ENCODE data around the gene CMTM7. TPM values are rescaled to one million over a fixed set of nuclear protein-coding genes. Genes with fewer than 3 reads are reported as not detected.

CMTM7 gene
- total and polyA plus RNA-seq, 10 of the 15 experiments (the other 5 are each of a cell fraction or from before 2014, with no cell fraction given), result 3.7 to 36.4 (median 14.7) TPM

DNA sequence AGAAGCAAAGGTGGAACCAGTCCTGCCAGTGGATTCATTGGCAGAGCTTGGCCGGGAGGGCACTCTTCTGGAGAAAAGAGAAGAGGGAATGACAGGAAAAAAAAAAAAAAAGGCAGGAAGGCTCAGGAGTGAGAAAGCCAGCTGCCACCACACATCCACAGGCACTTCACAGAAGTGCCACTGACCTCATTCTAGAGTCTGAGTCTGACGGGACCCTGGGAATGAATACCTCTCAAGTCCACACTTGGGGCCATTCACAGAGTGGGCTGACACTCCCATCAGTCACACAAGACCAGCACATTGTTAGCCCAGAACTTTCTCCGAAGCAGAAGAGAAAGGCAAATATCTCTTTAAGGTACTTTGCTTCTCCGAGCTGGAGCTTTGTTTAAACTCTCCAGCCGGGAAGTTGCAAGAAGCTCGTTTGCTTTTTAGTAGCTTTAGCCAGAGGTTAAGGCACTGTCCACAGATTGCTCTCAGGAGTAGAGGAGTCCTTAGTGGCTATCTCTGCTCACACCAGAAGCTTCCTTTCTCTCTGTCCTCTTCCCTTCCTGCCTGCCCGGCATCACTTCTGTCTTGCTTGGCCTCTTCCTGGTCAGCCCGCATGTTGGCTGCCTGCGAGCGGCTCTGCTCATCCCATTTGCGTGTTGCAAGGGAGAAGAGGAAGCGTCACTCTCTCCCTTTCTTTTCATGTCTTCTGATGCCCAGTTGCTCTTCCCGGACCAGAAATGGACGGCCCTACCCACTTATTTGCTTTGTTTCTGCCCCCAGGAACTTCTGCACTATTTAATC, 57.2 kb downstream of the CMTM7 start:
- H3K9ac ChIP-seq (ENCODE audit: control insufficient read depth, insufficient read depth, low read length), result no peak overlapping the region
- SMC1A ChIA-PET (ENCODE audit: uncharacterized antibody, unreplicated experiment), result interaction anchor here (1.3 to 1.7 kb wide), 4 partner anchors 8 to 16 kb away, joined by 3 to 8 read pairs (median 4); no protein-coding TSS in a partner anchor
- no peaks in the 10 kb centered on the region for H3K4me1 ChIP-seq (ENCODE audit: control insufficient read depth, insufficient read depth, low read length)
- intact Hi-C loops (cut with micrococcal nuclease; ENCODE audit: unreplicated experiment), result no loop called here
- RAD21 ChIA-PET (ENCODE audit: unreplicated experiment), result interaction anchor here (1.0 to 1.1 kb wide), 2 partner anchors 26 to 74 kb away, joined by 3 read pairs; no protein-coding TSS in a partner anchor
- H3K27ac ChIP-seq (ENCODE audit: control insufficient read depth, insufficient read depth), result no peak overlapping the region
- no peaks in the 10 kb centered on the region; the same call in 1 of the 3 replicates for H3K9me3 ChIP-seq (replicated peaks; ENCODE audit: control insufficient read depth, insufficient read depth, low read length)
- no TSS peak for BruUV-seq (replicated peaks)
- WGBS (ENCODE audit: insufficient coverage, insufficient replicate concordance, low lambda C conversion rate, missing lambda C conversion rate), result 71% methylated on average over 14 of the region's 14 CpGs
- no peak overlapping the region for H3K4me2 ChIP-seq (ENCODE audit: control insufficient read depth, insufficient read depth)
- no peaks in the 10 kb centered on the region for H4K20me1 ChIP-seq (ENCODE audit: control insufficient read depth, insufficient read depth)
- DNase-seq (ENCODE audit: low read depth, low spot score) (no peak), FAIRE-seq (no peak), ATAC-seq (no peak)
- H3K27me3 ChIP-seq (replicated peaks in 1 of 2; ENCODE audit: control insufficient read depth in 2 of 2, insufficient read depth in 2 of 2, low read length in 1 of 2), result peaks cover 0 to 3% of the 10 kb centered on the region in 2 experiments; a peak in 2 of 4 replicates
- POLR2A ChIA-PET, result interaction anchor here (1.3 to 2.4 kb wide), 2 partner anchors 9 to 11 kb away, joined by 3 to 10 read pairs; no protein-coding TSS in a partner anchor
- no peaks in the 10 kb centered on the region for H3K79me2 ChIP-seq (ENCODE audit: control insufficient read depth, insufficient read depth, low read length)
- CTCF ChIA-PET, result interaction anchor here (0.8 to 2.1 kb wide), 7 partner anchors 8 to 48 kb away, joined by 3 to 5 read pairs (median 3); no protein-coding TSS in a partner anchor
- H2AFZ ChIP-seq (ENCODE audit: control insufficient read depth, low read depth, low read length), result no peak overlapping the region
- in situ Hi-C loops (cut with MboI), result no loop called here
- TF ChIP-seq, protein P1, sequence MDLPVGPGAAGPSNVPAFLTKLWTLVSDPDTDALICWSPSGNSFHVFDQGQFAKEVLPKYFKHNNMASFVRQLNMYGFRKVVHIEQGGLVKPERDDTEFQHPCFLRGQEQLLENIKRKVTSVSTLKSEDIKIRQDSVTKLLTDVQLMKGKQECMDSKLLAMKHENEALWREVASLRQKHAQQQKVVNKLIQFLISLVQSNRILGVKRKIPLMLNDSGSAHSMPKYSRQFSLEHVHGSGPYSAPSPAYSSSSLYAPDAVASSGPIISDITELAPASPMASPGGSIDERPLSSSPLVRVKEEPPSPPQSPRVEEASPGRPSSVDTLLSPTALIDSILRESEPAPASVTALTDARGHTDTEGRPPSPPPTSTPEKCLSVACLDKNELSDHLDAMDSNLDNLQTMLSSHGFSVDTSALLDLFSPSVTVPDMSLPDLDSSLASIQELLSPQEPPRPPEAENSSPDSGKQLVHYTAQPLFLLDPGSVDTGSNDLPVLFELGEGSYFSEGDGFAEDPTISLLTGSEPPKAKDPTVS (IDR thresholded peaks at IDR 0.05; ENCODE audit: low read depth, low read length), result no peak
- TF ChIP-seq BMI1 (IDR thresholded peaks at IDR 0.05; ENCODE audit: borderline replicate concordance) (no peak), CBFB (IDR thresholded peaks at IDR 0.05; ENCODE audit: low read depth) (no peak), CEBPB (IDR thresholded peaks at IDR 0.05; ENCODE audit: borderline replicate concordance in 1 of 2, low read depth in 2 of 2, low read length in 2 of 2) (no peak), NFIC (IDR thresholded peaks at IDR 0.05; ENCODE audit: low read depth, low read length) (no peak), EZH2 (IDR thresholded peaks at IDR 0.05; ENCODE audit: borderline replicate concordance, control insufficient read depth, low read depth, low read length) (no peak), KAT2A (conservative IDR thresholded peaks at IDR 0.05; ENCODE audit: control insufficient read depth, low read depth, low read length) (no peak), RBBP5 (conservative IDR thresholded peaks at IDR 0.05) (no peak)
- TF ChIP-seq, protein P2, sequence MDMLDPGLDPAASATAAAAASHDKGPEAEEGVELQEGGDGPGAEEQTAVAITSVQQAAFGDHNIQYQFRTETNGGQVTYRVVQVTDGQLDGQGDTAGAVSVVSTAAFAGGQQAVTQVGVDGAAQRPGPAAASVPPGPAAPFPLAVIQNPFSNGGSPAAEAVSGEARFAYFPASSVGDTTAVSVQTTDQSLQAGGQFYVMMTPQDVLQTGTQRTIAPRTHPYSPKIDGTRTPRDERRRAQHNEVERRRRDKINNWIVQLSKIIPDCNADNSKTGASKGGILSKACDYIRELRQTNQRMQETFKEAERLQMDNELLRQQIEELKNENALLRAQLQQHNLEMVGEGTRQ (IDR thresholded peaks at IDR 0.05; ENCODE audit: borderline replicate concordance, low read depth, low read length), result no peak
- no peak overlapping the region for H3K4me3 ChIP-seq
- H3K36me3 ChIP-seq (ENCODE audit: control insufficient read depth in 2 of 2, insufficient read depth in 2 of 2, low read length in 1 of 2), result no peaks in the 10 kb centered on the region; a peak in 1 of 4 replicates
